NOMO-1 treated with DMSO at 0.1 percent for 48 hours (cell line): ENCODE data around the gene C5orf63.
"Not testable (repeated sequence)": the region's sequence is repeated elsewhere in the genome, so short reads cannot be mapped to it uniquely, and the experiment has no call there.

Experiments
- DNase-seq: peaks from one replicate; lab custom pipeline; 2025; ENCODE audit not compliant: unreplicated experiment; lab: John Stamatoyannopoulos, UW

Gene C5orf63

GRCh38 chr5:127076315-127077129, 3.2 kb upstream of the C5orf63 start:
- DNase-seq = no peak

GRCh38 chr5:127074466-127074865, 1.2 kb upstream of the C5orf63 start:
- DNase-seq = no peak

GRCh38 chr5:127070243-127070642, 3.1 kb downstream of the C5orf63 start:
- DNase-seq = no peak

GRCh38 chr5:127068493-127069214, 4.6 kb downstream of the C5orf63 start:
- DNase-seq = no peak

GRCh38 chr5:127066721-127067120, 6.6 kb downstream of the C5orf63 start:
- DNase-seq = no peak

- no peak for DNase-seq
These were observed 9.0 kb downstream of the C5orf63 start for GRCh38 chr5:127064253-127064840.

- no peak for DNase-seq
These were observed 9.9 kb downstream of the C5orf63 start for GRCh38 chr5:127063257-127063913.

- DNase-seq = no peak
These were observed 11.3 kb downstream of the C5orf63 start for GRCh38 chr5:127061956-127062355.

- DNase-seq = no peak
These were observed 11.8 kb downstream of the C5orf63 start for GRCh38 chr5:127061537-127061936.

GRCh38 chr5:127060470-127060985, 12.8 kb downstream of the C5orf63 start:
- no peak for DNase-seq

GRCh38 chr5:127056896-127057295, 16.4 kb downstream of the C5orf63 start:
- DNase-seq = no peak

- peak; percentile 10 for DNase-seq
These were observed 17.2 kb downstream of the C5orf63 start for GRCh38 chr5:127055880-127056653.

GRCh38 chr5:127053551-127053950, 19.8 kb downstream of the C5orf63 start:
- not testable (repeated sequence) for DNase-seq

GRCh38 chr5:127053049-127053448, 20.3 kb downstream of the C5orf63 start:
- DNase-seq = no peak

- DNase-seq = no peak
These were observed 21.7 kb downstream of the C5orf63 start for GRCh38 chr5:127051591-127051990.

- DNase-seq = no peak
These were observed 26.8 kb downstream of the C5orf63 start for GRCh38 chr5:127046343-127047072.

GRCh38 chr5:127042593-127042992, 30.7 kb downstream of the C5orf63 start:
- peak; percentile 4 for DNase-seq

- peak; percentile 35 for DNase-seq
These were observed 31.7 kb downstream of the C5orf63 start for GRCh38 chr5:127041571-127041970.

- DNase-seq = no peak
These were observed 32.3 kb downstream of the C5orf63 start for GRCh38 chr5:127040796-127041520.
